ENCODE data around the gene GYG2. TPM values are rescaled to one million over a fixed set of nuclear protein-coding genes. Genes with fewer than 3 reads are reported as not detected.

GYG2 gene
- total and polyA plus RNA-seq, 2 experiments from 2014 or later: 17.6 to 63.8 TPM

DNA sequence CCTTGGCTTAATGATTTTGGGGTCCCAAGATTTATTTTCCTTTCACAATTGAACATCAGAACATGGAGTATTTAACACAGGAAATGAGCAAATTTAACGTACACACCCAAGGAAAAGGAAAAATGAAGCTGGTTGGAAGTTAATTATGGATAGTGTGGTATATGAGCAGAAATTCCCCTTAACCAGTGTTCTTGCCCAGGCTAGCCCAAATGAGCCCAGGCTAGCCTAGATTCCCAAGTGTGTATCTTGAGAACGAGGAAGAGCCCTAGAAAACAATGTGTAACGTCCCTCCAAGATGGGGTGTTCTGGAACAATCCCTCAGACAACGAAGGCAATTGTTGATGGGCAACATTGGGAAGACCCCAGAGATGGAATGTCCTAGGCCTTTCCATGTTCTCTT, 43.2 kb upstream of the GYG2 start (continued):
- TF ChIP-seq, protein P1, sequence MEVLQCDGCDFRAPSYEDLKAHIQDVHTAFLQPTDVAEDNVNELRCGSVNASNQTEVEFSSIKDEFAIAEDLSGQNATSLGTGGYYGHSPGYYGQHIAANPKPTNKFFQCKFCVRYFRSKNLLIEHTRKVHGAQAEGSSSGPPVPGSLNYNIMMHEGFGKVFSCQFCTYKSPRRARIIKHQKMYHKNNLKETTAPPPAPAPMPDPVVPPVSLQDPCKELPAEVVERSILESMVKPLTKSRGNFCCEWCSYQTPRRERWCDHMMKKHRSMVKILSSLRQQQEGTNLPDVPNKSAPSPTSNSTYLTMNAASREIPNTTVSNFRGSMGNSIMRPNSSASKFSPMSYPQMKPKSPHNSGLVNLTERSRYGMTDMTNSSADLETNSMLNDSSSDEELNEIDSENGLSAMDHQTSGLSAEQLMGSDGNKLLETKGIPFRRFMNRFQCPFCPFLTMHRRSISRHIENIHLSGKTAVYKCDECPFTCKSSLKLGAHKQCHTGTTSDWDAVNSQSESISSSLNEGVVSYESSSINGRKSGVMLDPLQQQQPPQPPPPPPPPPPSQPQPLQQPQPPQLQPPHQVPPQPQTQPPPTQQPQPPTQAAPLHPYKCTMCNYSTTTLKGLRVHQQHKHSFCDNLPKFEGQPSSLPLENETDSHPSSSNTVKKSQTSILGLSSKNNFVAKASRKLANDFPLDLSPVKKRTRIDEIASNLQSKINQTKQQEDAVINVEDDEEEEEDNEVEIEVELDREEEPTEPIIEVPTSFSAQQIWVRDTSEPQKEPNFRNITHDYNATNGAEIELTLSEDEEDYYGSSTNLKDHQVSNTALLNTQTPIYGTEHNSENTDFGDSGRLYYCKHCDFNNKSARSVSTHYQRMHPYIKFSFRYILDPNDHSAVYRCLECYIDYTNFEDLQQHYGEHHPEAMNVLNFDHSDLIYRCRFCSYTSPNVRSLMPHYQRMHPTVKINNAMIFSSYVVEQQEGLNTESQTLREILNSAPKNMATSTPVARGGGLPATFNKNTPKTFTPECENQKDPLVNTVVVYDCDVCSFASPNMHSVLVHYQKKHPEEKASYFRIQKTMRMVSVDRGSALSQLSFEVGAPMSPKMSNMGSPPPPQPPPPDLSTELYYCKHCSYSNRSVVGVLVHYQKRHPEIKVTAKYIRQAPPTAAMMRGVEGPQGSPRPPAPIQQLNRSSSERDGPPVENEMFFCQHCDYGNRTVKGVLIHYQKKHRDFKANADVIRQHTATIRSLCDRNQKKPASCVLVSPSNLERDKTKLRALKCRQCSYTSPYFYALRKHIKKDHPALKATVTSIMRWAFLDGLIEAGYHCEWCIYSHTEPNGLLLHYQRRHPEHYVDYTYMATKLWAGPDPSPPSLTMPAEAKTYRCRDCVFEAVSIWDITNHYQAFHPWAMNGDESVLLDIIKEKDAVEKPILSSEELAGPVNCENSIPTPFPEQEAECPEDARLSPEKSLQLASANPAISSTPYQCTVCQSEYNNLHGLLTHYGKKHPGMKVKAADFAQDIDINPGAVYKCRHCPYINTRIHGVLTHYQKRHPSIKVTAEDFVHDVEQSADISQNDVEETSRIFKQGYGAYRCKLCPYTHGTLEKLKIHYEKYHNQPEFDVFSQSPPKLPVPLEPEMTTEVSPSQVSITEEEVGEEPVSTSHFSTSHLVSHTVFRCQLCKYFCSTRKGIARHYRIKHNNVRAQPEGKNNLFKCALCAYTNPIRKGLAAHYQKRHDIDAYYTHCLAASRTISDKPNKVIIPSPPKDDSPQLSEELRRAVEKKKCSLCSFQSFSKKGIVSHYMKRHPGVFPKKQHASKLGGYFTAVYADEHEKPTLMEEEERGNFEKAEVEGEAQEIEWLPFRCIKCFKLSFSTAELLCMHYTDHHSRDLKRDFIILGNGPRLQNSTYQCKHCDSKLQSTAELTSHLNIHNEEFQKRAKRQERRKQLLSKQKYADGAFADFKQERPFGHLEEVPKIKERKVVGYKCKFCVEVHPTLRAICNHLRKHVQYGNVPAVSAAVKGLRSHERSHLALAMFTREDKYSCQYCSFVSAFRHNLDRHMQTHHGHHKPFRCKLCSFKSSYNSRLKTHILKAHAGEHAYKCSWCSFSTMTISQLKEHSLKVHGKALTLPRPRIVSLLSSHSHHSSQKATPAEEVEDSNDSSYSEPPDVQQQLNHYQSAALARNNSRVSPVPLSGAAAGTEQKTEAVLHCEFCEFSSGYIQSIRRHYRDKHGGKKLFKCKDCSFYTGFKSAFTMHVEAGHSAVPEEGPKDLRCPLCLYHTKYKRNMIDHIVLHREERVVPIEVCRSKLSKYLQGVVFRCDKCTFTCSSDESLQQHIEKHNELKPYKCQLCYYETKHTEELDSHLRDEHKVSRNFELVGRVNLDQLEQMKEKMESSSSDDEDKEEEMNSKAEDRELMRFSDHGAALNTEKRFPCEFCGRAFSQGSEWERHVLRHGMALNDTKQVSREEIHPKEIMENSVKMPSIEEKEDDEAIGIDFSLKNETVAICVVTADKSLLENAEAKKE (CRISPR knock-in tag; IDR thresholded peaks at IDR 0.05): no peak
- no peak for TF ChIP-seq POLR2AphosphoS5 (IDR thresholded peaks at IDR 0.05; ENCODE audit: low read depth)

DNA sequence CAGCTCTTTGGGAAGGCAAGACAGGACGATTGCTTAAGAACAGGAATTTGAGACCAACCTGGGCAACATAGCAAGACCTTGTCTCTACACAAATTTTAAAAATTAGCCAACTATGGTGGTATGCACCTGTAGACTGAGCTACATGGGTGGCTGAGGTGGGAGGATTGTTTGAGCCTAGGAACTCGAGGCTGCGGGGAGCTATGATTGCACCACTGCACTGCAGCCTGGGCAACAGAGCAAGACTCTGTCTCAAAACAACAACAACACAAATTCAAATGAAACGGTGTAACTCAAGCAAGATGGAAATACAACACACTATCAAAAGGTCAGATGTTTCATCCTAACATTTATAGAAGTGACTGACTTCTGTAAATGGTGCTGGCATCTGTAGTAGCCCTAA, 39.8 kb upstream of the GYG2 start:
- Mint-ChIP-seq H3K9me3 (no peaks in the 10 kb centered on the region; the same call in 1 of the 3 replicates), H3K36me3 (ENCODE audit: low read depth) (no peaks in the 10 kb centered on the region), H3K4me1 (peaks cover 28% of the 10 kb centered on the region), H3K27me3 (ENCODE audit: insufficient read depth, low read depth, poor library complexity) (peaks cover 3% of the 10 kb centered on the region), H3K4me3 (no peak overlapping the region), H3K27ac (no peak overlapping the region)
- Histone ChIP-seq H3K4me2 (no peak overlapping the region), H4K20me1 (replicated peaks; ENCODE audit: insufficient read depth) (no peaks in the 10 kb centered on the region), H3K9me2 (ENCODE audit: insufficient read depth) (no peaks in the 10 kb centered on the region), H3K79me2 (replicated peaks; ENCODE audit: insufficient read depth) (no peaks in the 10 kb centered on the region), H3K4me3 (no peak overlapping the region), H3K36me3 (ENCODE audit: insufficient read depth) (no peaks in the 10 kb centered on the region), H3K4me1 (ENCODE audit: insufficient read depth) (peaks cover 6% of the 10 kb centered on the region), H3F3A (replicated peaks; ENCODE audit: low read depth) (no peaks in the 10 kb centered on the region), H3K27me3 (ENCODE audit: insufficient read depth) (no peaks in the 10 kb centered on the region), H2AFZ (no peak overlapping the region), H3K27ac (ENCODE audit: low read depth) (no peak overlapping the region)
- TF ChIP-seq, protein P2, sequence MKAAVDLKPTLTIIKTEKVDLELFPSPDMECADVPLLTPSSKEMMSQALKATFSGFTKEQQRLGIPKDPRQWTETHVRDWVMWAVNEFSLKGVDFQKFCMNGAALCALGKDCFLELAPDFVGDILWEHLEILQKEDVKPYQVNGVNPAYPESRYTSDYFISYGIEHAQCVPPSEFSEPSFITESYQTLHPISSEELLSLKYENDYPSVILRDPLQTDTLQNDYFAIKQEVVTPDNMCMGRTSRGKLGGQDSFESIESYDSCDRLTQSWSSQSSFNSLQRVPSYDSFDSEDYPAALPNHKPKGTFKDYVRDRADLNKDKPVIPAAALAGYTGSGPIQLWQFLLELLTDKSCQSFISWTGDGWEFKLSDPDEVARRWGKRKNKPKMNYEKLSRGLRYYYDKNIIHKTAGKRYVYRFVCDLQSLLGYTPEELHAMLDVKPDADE (IDR thresholded peaks at IDR 0.05): no peak
- TF ChIP-seq STAT1 (IDR thresholded peaks at IDR 0.05; ENCODE audit: unreplicated experiment) (no peak), ZNF114 (CRISPR knock-in tag; IDR thresholded peaks at IDR 0.05) (no peak), EZH2phosphoT487 (IDR thresholded peaks at IDR 0.05; ENCODE audit: unreplicated experiment) (no peak), POLR2AphosphoS5 (IDR thresholded peaks at IDR 0.05; ENCODE audit: low read depth) (no peak), JUNB (IDR thresholded peaks at IDR 0.05; ENCODE audit: unreplicated experiment) (no peak), ZNF331 (CRISPR knock-in tag; IDR thresholded peaks at IDR 0.05; ENCODE audit: low read depth) (no peak), CREB1 (CRISPR knock-in tag; IDR thresholded peaks at IDR 0.05; ENCODE audit: low read depth) (no peak)
- TF ChIP-seq, protein P3, sequence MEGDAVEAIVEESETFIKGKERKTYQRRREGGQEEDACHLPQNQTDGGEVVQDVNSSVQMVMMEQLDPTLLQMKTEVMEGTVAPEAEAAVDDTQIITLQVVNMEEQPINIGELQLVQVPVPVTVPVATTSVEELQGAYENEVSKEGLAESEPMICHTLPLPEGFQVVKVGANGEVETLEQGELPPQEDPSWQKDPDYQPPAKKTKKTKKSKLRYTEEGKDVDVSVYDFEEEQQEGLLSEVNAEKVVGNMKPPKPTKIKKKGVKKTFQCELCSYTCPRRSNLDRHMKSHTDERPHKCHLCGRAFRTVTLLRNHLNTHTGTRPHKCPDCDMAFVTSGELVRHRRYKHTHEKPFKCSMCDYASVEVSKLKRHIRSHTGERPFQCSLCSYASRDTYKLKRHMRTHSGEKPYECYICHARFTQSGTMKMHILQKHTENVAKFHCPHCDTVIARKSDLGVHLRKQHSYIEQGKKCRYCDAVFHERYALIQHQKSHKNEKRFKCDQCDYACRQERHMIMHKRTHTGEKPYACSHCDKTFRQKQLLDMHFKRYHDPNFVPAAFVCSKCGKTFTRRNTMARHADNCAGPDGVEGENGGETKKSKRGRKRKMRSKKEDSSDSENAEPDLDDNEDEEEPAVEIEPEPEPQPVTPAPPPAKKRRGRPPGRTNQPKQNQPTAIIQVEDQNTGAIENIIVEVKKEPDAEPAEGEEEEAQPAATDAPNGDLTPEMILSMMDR (conservative IDR thresholded peaks at IDR 0.05; ENCODE audit: low read depth in 2 of 2): no peak
- TF ChIP-seq, protein P4, sequence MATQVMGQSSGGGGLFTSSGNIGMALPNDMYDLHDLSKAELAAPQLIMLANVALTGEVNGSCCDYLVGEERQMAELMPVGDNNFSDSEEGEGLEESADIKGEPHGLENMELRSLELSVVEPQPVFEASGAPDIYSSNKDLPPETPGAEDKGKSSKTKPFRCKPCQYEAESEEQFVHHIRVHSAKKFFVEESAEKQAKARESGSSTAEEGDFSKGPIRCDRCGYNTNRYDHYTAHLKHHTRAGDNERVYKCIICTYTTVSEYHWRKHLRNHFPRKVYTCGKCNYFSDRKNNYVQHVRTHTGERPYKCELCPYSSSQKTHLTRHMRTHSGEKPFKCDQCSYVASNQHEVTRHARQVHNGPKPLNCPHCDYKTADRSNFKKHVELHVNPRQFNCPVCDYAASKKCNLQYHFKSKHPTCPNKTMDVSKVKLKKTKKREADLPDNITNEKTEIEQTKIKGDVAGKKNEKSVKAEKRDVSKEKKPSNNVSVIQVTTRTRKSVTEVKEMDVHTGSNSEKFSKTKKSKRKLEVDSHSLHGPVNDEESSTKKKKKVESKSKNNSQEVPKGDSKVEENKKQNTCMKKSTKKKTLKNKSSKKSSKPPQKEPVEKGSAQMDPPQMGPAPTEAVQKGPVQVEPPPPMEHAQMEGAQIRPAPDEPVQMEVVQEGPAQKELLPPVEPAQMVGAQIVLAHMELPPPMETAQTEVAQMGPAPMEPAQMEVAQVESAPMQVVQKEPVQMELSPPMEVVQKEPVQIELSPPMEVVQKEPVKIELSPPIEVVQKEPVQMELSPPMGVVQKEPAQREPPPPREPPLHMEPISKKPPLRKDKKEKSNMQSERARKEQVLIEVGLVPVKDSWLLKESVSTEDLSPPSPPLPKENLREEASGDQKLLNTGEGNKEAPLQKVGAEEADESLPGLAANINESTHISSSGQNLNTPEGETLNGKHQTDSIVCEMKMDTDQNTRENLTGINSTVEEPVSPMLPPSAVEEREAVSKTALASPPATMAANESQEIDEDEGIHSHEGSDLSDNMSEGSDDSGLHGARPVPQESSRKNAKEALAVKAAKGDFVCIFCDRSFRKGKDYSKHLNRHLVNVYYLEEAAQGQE (IDR thresholded peaks at IDR 0.05; ENCODE audit: unreplicated experiment): no peak
- DNase-seq (ENCODE audit: low spot score) (no peak), ATAC-seq (no peak)
